Activated T-cell treated with anti-CD3 and anti-CD28 coated beads, Interleukin-2, amount 50 U/mL, for 4 hours (primary cell): ENCODE results near the gene CRYGB. TPM values are rescaled to one million over a fixed set of nuclear protein-coding genes. Genes with fewer than 3 reads are reported as not detected.
A peak's percentile ranks its signal among the peaks of the same experiment; 100 is the strongest.
"Not testable (repeated sequence)": the region's sequence is repeated elsewhere in the genome, so short reads cannot be mapped to it uniquely, and the experiment has no call there.

Experiments
- ATAC-seq, 2 donors: fragments of 200-7000 bp; cut with Tn5 transposase; one replicate each; pipeline ENCODE4 v1.10.0; 2021
- DNase-seq: peaks from one replicate; pipeline ENCODE4 v3.0.0-alpha.2; 2020
- H3K27me3 Mint-ChIP-seq: one replicate; pipeline ENCODE4 v1.8.0; 2021; ENCODE audit warnings: low read depth, mixed read lengths
- H3K36me3 Mint-ChIP-seq: one replicate; pipeline ENCODE4 v1.8.0; 2022; ENCODE audit warnings: mixed read lengths; ENCODE audit not compliant: insufficient read depth
- H3K4me1 Mint-ChIP-seq: one replicate; pipeline ENCODE4 v1.8.0; 2021; ENCODE audit warnings: low read depth, mixed read lengths
- H3K4me3 Mint-ChIP-seq: one replicate; pipeline ENCODE4 v1.8.0; 2021; ENCODE audit warnings: mild to moderate bottlenecking, moderate library complexity, mixed read lengths
- H3K9me3 Mint-ChIP-seq: one replicate; pipeline ENCODE4 v1.8.0; 2021; ENCODE audit warnings: mixed read lengths
- total RNA-seq, 3 donors: library from RNA; stranded (reverse); gene quantifications; one replicate each; pipeline ENCODE4 v1.2.1, GENCODE V29; 2021

The CRYGB gene
- total RNA-seq, 3 donors from 2014 or later = not detected

GRCh38 chr2:208138334-208138733 is 7.6 kb downstream of the CRYGB start:
- not testable (repeated sequence) for H3K36me3 Mint-ChIP-seq, H3K9me3 Mint-ChIP-seq, H3K27me3 Mint-ChIP-seq, H3K4me3 Mint-ChIP-seq, H3K4me1 Mint-ChIP-seq, ATAC-seq, DNase-seq

- no peak for ATAC-seq
- H3K9me3 Mint-ChIP-seq = no peaks in the 10 kb centered on the region
- DNase-seq = no peak
- no peak overlapping the region for H3K4me3 Mint-ChIP-seq
- peaks cover 7% of the 10 kb centered on the region for H3K4me1 Mint-ChIP-seq
- H3K27me3 Mint-ChIP-seq = no peaks in the 10 kb centered on the region
- H3K36me3 Mint-ChIP-seq = no peaks in the 10 kb centered on the region
Observed at GRCh38 chr2:208136716-208137094, 9.3 kb downstream of the CRYGB start.

GRCh38 chr2:208135794-208136715 is 9.9 kb downstream of the CRYGB start:
- ATAC-seq = no peak
- Mint-ChIP-seq H3K4me1 (peaks cover 7% of the 10 kb centered on the region), H3K36me3 (no peaks in the 10 kb centered on the region), H3K9me3 (no peaks in the 10 kb centered on the region), H3K27me3 (no peaks in the 10 kb centered on the region), H3K4me3 (no peak overlapping the region)
- no peak for DNase-seq

DNA sequence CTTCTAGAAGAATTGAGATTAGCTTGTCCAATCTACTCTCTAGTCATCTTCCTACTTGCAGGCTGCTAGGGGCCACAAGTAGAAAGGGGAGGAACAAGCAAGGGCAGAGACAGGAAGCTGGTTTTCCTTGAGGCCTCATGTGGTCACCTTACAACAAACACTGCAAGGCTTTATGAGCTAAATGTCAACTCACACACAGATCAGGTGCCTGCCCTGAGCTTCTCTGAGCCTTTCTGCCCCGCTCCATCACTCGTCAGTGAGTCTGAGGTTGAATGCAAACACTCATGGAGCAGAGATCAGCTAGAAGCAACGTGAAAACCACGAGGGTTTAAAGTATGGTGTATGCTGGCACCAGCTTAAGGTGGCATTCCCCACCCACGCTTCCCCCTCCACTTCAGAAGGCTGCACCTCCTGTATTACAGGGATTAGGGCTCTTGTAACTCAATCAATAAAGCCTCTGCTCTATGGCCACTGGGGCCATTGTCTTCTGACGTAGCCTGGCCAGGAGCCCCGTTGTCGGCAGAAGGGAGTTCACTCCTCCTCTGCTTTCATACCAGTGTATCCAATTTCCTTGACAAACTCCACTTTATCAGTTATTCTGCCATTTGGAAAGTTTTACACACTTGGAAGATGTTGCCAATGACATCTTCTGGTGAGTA is 10.9 kb downstream of the CRYGB start:
- Mint-ChIP-seq H3K27me3 (no peaks in the 10 kb centered on the region), H3K36me3 (no peaks in the 10 kb centered on the region), H3K4me3 (no peak overlapping the region), H3K4me1 (peaks cover 7% of the 10 kb centered on the region), H3K9me3 (no peaks in the 10 kb centered on the region)
- ATAC-seq = no peak
- no peak for DNase-seq

DNA sequence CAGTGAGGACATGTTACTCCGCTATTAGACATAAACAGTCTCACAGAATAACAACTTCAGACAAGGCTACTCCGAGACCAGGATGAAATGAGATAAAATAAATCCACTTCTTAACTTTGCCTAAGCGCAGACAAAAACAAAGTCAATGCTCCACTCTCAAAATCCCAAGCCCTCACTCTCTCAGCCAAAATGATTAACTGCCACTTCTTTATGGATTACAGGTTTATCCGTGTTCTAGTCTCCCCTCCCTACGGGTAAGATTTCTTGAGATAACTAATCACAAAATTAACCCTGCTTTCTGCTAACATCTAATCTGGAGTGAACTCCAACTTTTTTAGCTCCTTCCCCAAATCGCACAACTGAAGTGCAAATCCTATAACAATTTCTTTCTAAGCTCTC is 15.2 kb downstream of the CRYGB start:
- no peak for DNase-seq
- ATAC-seq = no peak
- H3K27me3 Mint-ChIP-seq = peaks cover 4% of the 10 kb centered on the region
- H3K9me3 Mint-ChIP-seq = peaks cover 3% of the 10 kb centered on the region
- peaks cover 7% of the 10 kb centered on the region for H3K4me1 Mint-ChIP-seq
- no peak overlapping the region for H3K4me3 Mint-ChIP-seq
- no peaks in the 10 kb centered on the region for H3K36me3 Mint-ChIP-seq

GRCh38 chr2:208129744-208130711 is 15.9 kb downstream of the CRYGB start, which contains the start of gene CRYGC:
TSS of gene CRYGC (minus strand) at chr2:208129828. CDS start at chr2:208129792, 36 bp downstream.
- DNase-seq (no peak), ATAC-seq (no peak)
- no peaks in the 10 kb centered on the region for H3K36me3 Mint-ChIP-seq
- peaks cover 10% of the 10 kb centered on the region for H3K27me3 Mint-ChIP-seq
- no peak within 1 kb of the TSS for H3K4me3 Mint-ChIP-seq
- H3K4me1 Mint-ChIP-seq = peaks cover 2% of the 10 kb centered on the region
- H3K9me3 Mint-ChIP-seq = peaks cover 3% of the 10 kb centered on the region

DNA sequence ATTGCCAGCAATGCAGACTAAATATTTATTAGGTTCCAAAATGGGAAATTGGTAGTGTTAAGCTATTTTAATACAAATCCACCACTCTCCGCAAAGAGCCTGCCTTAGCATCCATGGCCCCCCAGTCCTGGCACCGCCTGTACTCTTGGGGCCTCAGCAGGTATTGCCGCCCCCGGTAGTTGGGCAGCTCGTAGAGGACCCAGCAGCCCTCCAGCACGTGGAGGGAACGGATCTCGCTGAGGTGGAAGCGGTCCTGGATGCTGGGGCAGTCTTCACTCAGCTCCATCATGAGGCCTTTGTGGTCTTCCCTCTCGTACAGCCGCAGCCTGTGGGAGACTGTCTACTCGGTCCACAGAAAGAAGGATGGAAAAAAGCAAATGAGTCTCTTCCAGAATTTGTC is 17.8 kb downstream of the CRYGB start:
- DNase-seq (no peak), ATAC-seq (no peak)
- peaks cover 24% of the 10 kb centered on the region for H3K27me3 Mint-ChIP-seq
- peaks cover 7% of the 10 kb centered on the region for H3K4me1 Mint-ChIP-seq
- peaks cover 3% of the 10 kb centered on the region for H3K9me3 Mint-ChIP-seq
- H3K36me3 Mint-ChIP-seq = no peaks in the 10 kb centered on the region
- no peak overlapping the region for H3K4me3 Mint-ChIP-seq

GRCh38 chr2:208127090-208127489 is 18.9 kb downstream of the CRYGB start:
- no peak for ATAC-seq
- peaks cover 3% of the 10 kb centered on the region for H3K9me3 Mint-ChIP-seq
- H3K4me3 Mint-ChIP-seq = no peak overlapping the region

GRCh38 chr2:208125251-208125650 is 20.7 kb downstream of the CRYGB start:
- DNase-seq (no peak), ATAC-seq (no peak)
- Mint-ChIP-seq H3K4me3 (no peak overlapping the region), H3K36me3 (no peaks in the 10 kb centered on the region), H3K9me3 (peaks cover 3% of the 10 kb centered on the region), H3K27me3 (peaks cover 30% of the 10 kb centered on the region), H3K4me1 (peaks cover 7% of the 10 kb centered on the region)

More at GRCh38 chr2:208127090-208127489, 18.9 kb downstream of the CRYGB start:
- no peak for DNase-seq
- Mint-ChIP-seq H3K27me3 (peaks cover 24% of the 10 kb centered on the region), H3K4me1 (peaks cover 7% of the 10 kb centered on the region), H3K36me3 (no peaks in the 10 kb centered on the region)

- H3K9me3 Mint-ChIP-seq, H3K4me1 Mint-ChIP-seq, DNase-seq, H3K4me3 Mint-ChIP-seq, H3K36me3 Mint-ChIP-seq: not testable (repeated sequence)
- peaks cover 30% of the 10 kb centered on the region for H3K27me3 Mint-ChIP-seq
- ATAC-seq = peak; percentile 55 to 72
Observed at GRCh38 chr2:208124013-208124715, 21.8 kb downstream of the CRYGB start, which contains the start of gene CRYGD. TSS of gene CRYGD (minus strand) at chr2:208124524. CDS start at chr2:208124473, 51 bp downstream.

GRCh38 chr2:208122248-208122647 is 23.7 kb downstream of the CRYGB start:
- no peak overlapping the region for H3K4me3 Mint-ChIP-seq
- H3K27me3 Mint-ChIP-seq = peaks cover 28% of the 10 kb centered on the region
- no peak for DNase-seq
- H3K4me1 Mint-ChIP-seq = peaks cover 7% of the 10 kb centered on the region
- no peak for ATAC-seq
- peaks cover 2% of the 10 kb centered on the region for H3K9me3 Mint-ChIP-seq
- no peaks in the 10 kb centered on the region for H3K36me3 Mint-ChIP-seq

- DNase-seq = no peak
- Mint-ChIP-seq H3K4me3 (no peak overlapping the region), H3K4me1 (peaks cover 2% of the 10 kb centered on the region), H3K9me3 (no peaks in the 10 kb centered on the region), H3K36me3 (no peaks in the 10 kb centered on the region), H3K27me3 (peaks cover 12% of the 10 kb centered on the region)
- no peak for ATAC-seq
Observed at GRCh38 chr2:208118918-208119317, 27.0 kb downstream of the CRYGB start.

DNA sequence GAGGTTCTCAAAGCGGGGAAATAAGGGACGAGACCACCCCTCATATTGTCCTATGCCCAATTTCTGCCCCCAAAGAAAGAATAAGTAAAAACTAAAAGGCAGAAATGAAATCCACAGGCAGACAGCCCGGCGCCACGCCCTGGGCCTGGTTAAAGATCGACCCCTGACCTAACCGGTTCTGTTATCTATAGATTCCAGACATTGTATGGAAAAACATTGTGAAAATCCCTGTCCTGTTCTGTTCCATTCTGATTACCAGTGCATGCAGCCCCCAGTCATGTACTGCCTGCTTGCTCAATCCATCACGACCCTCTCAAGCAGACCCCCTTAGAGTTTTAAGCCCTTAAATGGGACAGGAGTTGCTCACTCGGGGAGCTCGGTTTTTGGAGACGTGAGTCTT is 28.6 kb downstream of the CRYGB start:
- H3K27me3 Mint-ChIP-seq, H3K4me3 Mint-ChIP-seq, H3K9me3 Mint-ChIP-seq, H3K4me1 Mint-ChIP-seq, ATAC-seq, DNase-seq, H3K36me3 Mint-ChIP-seq: not testable (repeated sequence)
